ENCODE measurements around the gene ZBTB39. TPM values are rescaled to one million over a fixed set of nuclear protein-coding genes. Genes with fewer than 3 reads are reported as not detected.

The ZBTB39 gene
- total and polyA plus RNA-seq, 4 donors: 1.5 to 6.8 (median 4.3) TPM

DNA sequence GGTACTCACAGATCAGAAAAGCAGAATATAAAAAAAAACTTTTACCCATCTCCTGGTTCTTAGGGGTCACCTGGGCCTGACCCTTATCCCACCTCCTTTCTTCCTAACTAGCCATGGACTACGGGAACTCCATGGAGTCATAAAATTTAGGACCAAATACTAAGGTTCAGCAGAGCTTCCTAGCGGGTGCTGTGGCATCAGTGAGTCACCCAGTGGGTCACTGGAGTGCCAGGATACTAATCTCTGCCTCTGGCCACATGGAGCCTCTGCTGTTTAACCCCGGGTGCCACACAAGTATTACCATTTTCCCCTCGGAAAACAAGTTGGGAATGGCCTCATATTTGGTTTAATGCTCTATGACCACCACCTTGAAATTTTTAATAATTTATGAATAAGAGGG, 6.9 kb downstream of the ZBTB39 start:
- no peaks in the 10 kb centered on the region for H3K27me3 ChIP-seq (ENCODE audit: control insufficient read depth in 1 of 2, insufficient read depth in 2 of 2, low read length in 1 of 2)
- intact Hi-C loops (cut with DNase I): no loop called here
- H3K27ac ChIP-seq (ENCODE audit: low read depth in 1 of 2, low read length in 2 of 2): no peak overlapping the region
- H3K4me3 ChIP-seq (ENCODE audit: low read length in 2 of 2): no peak overlapping the region
- 76 to 77% methylated on average over 4 of the region's 4 CpGs for WGBS, 2 donors
- peaks cover 0 to 5% of the 10 kb centered on the region in 2 donors for H3K36me3 ChIP-seq (ENCODE audit: control insufficient read depth in 1 of 2, insufficient read depth in 2 of 2, low read length in 1 of 2)
- no peaks in the 10 kb centered on the region for H3K4me1 ChIP-seq (ENCODE audit: control insufficient read depth in 1 of 2, insufficient read depth in 2 of 2, low read length in 2 of 2)
- ATAC-seq (ENCODE audit: low FRiP score): no peak
- H3K9me3 ChIP-seq (ENCODE audit: control insufficient read depth, low read length): no peaks in the 10 kb centered on the region
- no peak for DNase-seq

DNA sequence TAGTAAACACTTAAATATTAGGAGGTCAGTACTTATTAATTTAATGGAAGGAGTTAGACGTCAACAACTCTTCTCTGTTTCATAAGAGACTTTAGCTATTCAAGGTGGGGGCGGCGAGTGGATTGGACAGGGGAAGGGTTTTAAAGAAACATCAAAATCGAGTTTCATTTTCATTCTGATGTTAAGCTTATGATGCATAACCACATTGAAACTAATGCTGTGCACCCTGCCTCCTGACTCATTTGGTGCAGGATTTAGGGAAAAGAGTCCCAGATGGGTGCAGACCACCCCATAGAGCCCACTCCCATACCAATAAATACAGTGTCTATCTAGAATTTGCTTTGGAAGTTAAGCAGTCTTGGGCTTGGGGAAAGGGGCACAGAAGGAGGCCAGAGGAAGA, 7.4 kb downstream of the ZBTB39 start:
- intact Hi-C loops (cut with DNase I): no loop called here
- no peaks in the 10 kb centered on the region for H3K9me3 ChIP-seq (ENCODE audit: control insufficient read depth, low read length)
- H3K27me3 ChIP-seq (ENCODE audit: control insufficient read depth in 1 of 2, insufficient read depth in 2 of 2, low read length in 1 of 2): no peaks in the 10 kb centered on the region
- no peaks in the 10 kb centered on the region for H3K4me1 ChIP-seq (ENCODE audit: control insufficient read depth in 1 of 2, insufficient read depth in 2 of 2, low read length in 2 of 2)
- peaks cover 0 to 5% of the 10 kb centered on the region in 2 donors for H3K36me3 ChIP-seq (ENCODE audit: control insufficient read depth in 1 of 2, insufficient read depth in 2 of 2, low read length in 1 of 2)
- H3K4me3 ChIP-seq (ENCODE audit: low read length in 2 of 2): no peak overlapping the region
- no peak for ATAC-seq (ENCODE audit: low FRiP score)
- no peak for DNase-seq
- H3K27ac ChIP-seq (ENCODE audit: low read depth in 1 of 2, low read length in 2 of 2): no peak overlapping the region
- 70 to 76% methylated on average over 4 of the region's 4 CpGs for WGBS, 2 donors

DNA sequence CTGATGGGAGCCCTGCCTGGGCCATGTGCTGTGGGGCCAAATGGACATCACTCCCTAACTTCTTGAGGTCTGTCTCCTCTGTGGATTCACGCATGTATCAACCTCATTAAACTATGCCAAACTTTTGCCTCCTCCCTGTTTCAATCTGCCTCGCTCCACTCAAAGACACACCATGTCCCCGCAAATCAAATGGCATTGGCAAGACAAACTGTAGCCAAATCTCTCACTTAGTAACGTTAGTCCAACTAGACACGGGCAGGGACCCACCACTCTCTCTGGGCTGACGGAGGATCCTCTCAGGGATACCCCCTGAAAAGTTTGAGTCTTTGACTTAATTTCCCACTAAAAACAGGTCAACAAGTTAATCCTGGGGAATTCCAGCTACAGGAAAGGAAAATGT, 8.0 kb downstream of the ZBTB39 start:
- intact Hi-C loops (cut with DNase I): no loop called here

DNA sequence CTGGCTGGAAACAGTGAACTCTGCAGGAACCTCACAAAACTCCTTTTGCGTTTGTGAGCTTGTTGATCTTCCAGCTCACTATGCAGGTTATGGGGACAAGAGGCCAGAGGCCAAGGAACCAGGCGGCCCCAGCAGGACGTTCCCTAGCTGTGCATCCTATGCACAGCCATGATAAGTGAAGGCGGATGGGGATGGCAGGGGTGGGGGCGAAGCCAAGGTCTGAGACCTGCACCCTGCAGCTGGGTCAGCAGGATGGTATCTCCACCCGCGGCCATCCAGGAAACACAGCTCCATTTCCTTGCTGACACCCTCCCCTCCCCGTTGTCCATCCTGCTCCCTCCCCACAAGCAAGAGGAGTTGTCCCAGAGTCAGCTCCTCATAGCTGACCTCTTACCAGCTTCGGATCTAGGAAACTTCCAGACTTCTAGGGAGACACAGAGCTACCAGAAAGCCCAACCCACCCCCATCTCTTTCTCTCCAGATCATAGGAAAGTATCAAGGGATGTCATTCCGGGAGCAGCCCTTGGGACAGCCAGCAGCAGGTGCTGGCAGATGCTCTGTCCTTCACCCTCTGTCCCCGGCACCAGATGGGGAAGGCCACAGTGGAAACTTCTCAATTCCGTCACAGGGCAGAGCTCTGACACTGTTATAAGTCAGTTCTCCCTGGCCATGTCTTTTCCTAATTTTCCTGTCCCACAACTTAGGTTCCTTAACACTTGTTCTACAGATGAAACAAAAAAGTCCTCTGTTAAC, 9.4 kb downstream of the ZBTB39 start:
- Histone ChIP-seq H3K27me3 (ENCODE audit: control insufficient read depth in 1 of 2, insufficient read depth in 2 of 2, low read length in 1 of 2) (no peaks in the 10 kb centered on the region), H3K27ac (ENCODE audit: low read depth in 1 of 2, low read length in 2 of 2) (no peak overlapping the region), H3K36me3 (ENCODE audit: control insufficient read depth in 1 of 2, insufficient read depth in 2 of 2, low read length in 1 of 2) (peaks cover 0 to 2% of the 10 kb centered on the region in 2 donors), H3K4me1 (ENCODE audit: control insufficient read depth in 1 of 2, insufficient read depth in 2 of 2, low read length in 2 of 2) (no peaks in the 10 kb centered on the region), H3K9me3 (ENCODE audit: control insufficient read depth, low read length) (no peaks in the 10 kb centered on the region), H3K4me3 (ENCODE audit: low read length in 2 of 2) (no peak overlapping the region)
- WGBS, 2 donors: 70 to 72% methylated on average over 12 of the region's 12 CpGs
- ATAC-seq (ENCODE audit: low FRiP score) (no peak), DNase-seq (no peak)
- intact Hi-C loops (cut with DNase I): no loop called here

More for the DNA sequence above, 8.0 kb downstream of the ZBTB39 start:
- ATAC-seq (ENCODE audit: low FRiP score) (no peak), DNase-seq (no peak)
- Histone ChIP-seq H3K4me3 (ENCODE audit: low read length in 2 of 2) (no peak overlapping the region), H3K4me1 (ENCODE audit: control insufficient read depth in 1 of 2, insufficient read depth in 2 of 2, low read length in 2 of 2) (no peaks in the 10 kb centered on the region), H3K27me3 (ENCODE audit: control insufficient read depth in 1 of 2, insufficient read depth in 2 of 2, low read length in 1 of 2) (no peaks in the 10 kb centered on the region), H3K9me3 (ENCODE audit: control insufficient read depth, low read length) (no peaks in the 10 kb centered on the region), H3K36me3 (ENCODE audit: control insufficient read depth in 1 of 2, insufficient read depth in 2 of 2, low read length in 1 of 2) (peaks cover 0 to 3% of the 10 kb centered on the region in 2 donors), H3K27ac (ENCODE audit: low read depth in 1 of 2, low read length in 2 of 2) (no peak overlapping the region)
- WGBS, 2 donors: 77 to 83% methylated on average over 6 of the region's 6 CpGs

DNA sequence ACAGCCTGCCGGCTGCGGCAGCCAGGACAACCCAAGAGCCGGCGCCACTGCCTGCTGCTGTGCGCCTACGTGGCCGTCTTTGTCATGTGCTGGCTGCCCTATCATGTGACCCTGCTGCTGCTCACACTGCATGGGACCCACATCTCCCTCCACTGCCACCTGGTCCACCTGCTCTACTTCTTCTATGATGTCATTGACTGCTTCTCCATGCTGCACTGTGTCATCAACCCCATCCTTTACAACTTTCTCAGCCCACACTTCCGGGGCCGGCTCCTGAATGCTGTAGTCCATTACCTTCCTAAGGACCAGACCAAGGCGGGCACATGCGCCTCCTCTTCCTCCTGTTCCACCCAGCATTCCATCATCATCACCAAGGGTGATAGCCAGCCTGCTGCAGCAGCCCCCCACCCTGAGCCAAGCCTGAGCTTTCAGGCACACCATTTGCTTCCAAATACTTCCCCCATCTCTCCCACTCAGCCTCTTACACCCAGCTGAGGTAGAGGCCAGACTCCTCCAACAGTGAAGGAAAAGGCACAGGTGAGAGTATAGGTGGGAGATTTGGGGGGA, 10.3 kb downstream of the ZBTB39 start:
- ATAC-seq (ENCODE audit: low FRiP score): no peak
- H3K9me3 ChIP-seq (ENCODE audit: control insufficient read depth, low read length): no peaks in the 10 kb centered on the region
- no peak overlapping the region for H3K27ac ChIP-seq (ENCODE audit: low read depth in 1 of 2, low read length in 2 of 2)
- no peaks in the 10 kb centered on the region for H3K4me1 ChIP-seq (ENCODE audit: control insufficient read depth in 1 of 2, insufficient read depth in 2 of 2, low read length in 2 of 2)
- no peak for DNase-seq
- H3K27me3 ChIP-seq (ENCODE audit: control insufficient read depth in 1 of 2, insufficient read depth in 2 of 2, low read length in 1 of 2): no peaks in the 10 kb centered on the region
- WGBS, 2 donors: 90 to 94% methylated on average over 11 of the region's 11 CpGs
- H3K36me3 ChIP-seq (ENCODE audit: control insufficient read depth in 1 of 2, insufficient read depth in 2 of 2, low read length in 1 of 2): peaks cover 0 to 2% of the 10 kb centered on the region in 2 donors
- H3K4me3 ChIP-seq (ENCODE audit: low read length in 2 of 2): no peak overlapping the region
- intact Hi-C loops (cut with DNase I): no loop called here

DNA sequence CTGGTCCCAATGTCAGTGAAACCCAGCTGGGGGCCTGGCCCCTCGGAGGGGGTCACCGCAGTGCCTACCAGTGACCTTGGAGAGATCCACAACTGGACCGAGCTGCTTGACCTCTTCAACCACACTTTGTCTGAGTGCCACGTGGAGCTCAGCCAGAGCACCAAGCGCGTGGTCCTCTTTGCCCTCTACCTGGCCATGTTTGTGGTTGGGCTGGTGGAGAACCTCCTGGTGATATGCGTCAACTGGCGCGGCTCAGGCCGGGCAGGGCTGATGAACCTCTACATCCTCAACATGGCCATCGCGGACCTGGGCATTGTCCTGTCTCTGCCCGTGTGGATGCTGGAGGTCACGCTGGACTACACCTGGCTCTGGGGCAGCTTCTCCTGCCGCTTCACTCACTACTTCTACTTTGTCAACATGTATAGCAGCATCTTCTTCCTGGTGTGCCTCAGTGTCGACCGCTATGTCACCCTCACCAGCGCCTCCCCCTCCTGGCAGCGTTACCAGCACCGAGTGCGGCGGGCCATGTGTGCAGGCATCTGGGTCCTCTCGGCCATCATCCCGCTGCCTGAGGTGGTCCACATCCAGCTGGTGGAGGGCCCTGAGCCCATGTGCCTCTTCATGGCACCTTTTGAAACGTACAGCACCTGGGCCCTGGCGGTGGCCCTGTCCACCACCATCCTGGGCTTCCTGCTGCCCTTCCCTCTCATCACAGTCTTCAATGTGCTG, 11.0 kb downstream of the ZBTB39 start:
- intact Hi-C loops (cut with DNase I): no loop called here
- ATAC-seq (ENCODE audit: low FRiP score): no peak

DNA sequence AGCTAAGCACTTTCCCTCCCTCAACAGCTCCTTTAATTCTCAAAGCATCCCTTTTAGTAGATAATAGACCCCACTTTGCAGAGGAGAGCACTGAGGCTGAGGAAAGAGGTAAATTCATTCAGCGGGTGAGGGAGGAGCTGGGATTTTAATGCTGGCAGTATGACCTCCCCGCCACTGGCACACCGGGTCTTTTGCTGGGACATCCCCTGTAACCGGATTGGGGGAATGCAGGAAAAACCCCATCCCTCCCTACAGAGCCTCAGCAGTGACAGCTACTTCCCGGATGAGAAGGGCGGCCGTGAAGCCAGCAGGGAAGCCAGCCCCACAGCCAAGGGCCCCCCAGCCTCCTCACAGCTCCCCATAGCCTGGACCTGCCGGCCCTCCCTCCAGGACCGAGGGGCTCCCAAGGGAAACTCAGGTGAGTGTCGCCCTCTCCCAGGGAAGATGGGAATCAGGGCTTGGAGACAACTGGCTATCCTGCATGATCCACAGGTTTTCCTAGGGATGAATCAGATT, 12.1 kb downstream of the ZBTB39 start:
- no peak for DNase-seq
- Histone ChIP-seq H3K4me3 (ENCODE audit: low read length in 2 of 2) (no peak overlapping the region), H3K27me3 (ENCODE audit: control insufficient read depth in 1 of 2, insufficient read depth in 2 of 2, low read length in 1 of 2) (no peaks in the 10 kb centered on the region), H3K36me3 (ENCODE audit: control insufficient read depth in 1 of 2, insufficient read depth in 2 of 2, low read length in 1 of 2) (peaks cover 0 to 2% of the 10 kb centered on the region in 2 donors), H3K4me1 (ENCODE audit: control insufficient read depth in 1 of 2, insufficient read depth in 2 of 2, low read length in 2 of 2) (no peaks in the 10 kb centered on the region), H3K9me3 (ENCODE audit: control insufficient read depth, low read length) (no peaks in the 10 kb centered on the region), H3K27ac (ENCODE audit: low read depth in 1 of 2, low read length in 2 of 2) (no peak overlapping the region)
- ATAC-seq (ENCODE audit: low FRiP score): no peak
- 57 to 62% methylated on average over 10 of the region's 10 CpGs for WGBS, 2 donors
- intact Hi-C loops (cut with DNase I): no loop called here

More for the DNA sequence above, 11.0 kb downstream of the ZBTB39 start:
- Histone ChIP-seq H3K9me3 (ENCODE audit: control insufficient read depth, low read length) (no peaks in the 10 kb centered on the region), H3K27me3 (ENCODE audit: control insufficient read depth in 1 of 2, insufficient read depth in 2 of 2, low read length in 1 of 2) (no peaks in the 10 kb centered on the region), H3K36me3 (ENCODE audit: control insufficient read depth in 1 of 2, insufficient read depth in 2 of 2, low read length in 1 of 2) (peaks cover 0 to 2% of the 10 kb centered on the region in 2 donors), H3K4me1 (ENCODE audit: control insufficient read depth in 1 of 2, insufficient read depth in 2 of 2, low read length in 2 of 2) (no peaks in the 10 kb centered on the region), H3K4me3 (ENCODE audit: low read length in 2 of 2) (no peak overlapping the region), H3K27ac (ENCODE audit: low read depth in 1 of 2, low read length in 2 of 2) (no peak overlapping the region)
- no peak for DNase-seq
- WGBS, 2 donors: 91 to 93% methylated on average over 26 of the region's 26 CpGs

DNA sequence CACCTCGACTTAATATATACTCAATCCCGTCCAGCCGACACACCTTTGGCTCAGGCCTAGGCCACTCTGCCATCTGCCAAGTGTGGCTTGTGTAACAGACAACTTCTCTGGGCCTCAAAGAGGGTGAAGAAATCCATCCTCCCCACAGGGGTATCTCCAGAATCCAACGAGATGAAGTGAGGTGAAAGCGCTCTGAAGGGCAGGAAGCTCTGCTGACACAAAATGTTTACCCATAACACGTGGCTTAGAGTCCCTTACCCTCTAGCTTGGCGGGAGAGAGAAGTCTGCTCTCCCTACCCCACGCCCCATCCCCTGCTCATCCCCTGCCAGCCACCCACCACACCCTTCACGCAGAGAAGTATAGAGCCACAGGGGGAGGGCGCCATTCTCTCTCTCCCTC, 13.0 kb downstream of the ZBTB39 start:
- ATAC-seq (ENCODE audit: low FRiP score): no peak

More for the DNA sequence above, 13.0 kb downstream of the ZBTB39 start:
- H3K27me3 ChIP-seq (ENCODE audit: control insufficient read depth in 1 of 2, insufficient read depth in 2 of 2, low read length in 1 of 2): no peaks in the 10 kb centered on the region
- H3K27ac ChIP-seq (ENCODE audit: low read depth in 1 of 2, low read length in 2 of 2): no peak overlapping the region
- 72 to 74% methylated on average over 10 of the region's 10 CpGs for WGBS, 2 donors
- no peaks in the 10 kb centered on the region for H3K4me1 ChIP-seq (ENCODE audit: control insufficient read depth in 1 of 2, insufficient read depth in 2 of 2, low read length in 2 of 2)
- peaks cover 0 to 2% of the 10 kb centered on the region in 2 donors for H3K36me3 ChIP-seq (ENCODE audit: control insufficient read depth in 1 of 2, insufficient read depth in 2 of 2, low read length in 1 of 2)
- intact Hi-C loops (cut with DNase I): no loop called here
- no peak overlapping the region for H3K4me3 ChIP-seq (ENCODE audit: low read length in 2 of 2)
- no peaks in the 10 kb centered on the region for H3K9me3 ChIP-seq (ENCODE audit: control insufficient read depth, low read length)
- DNase-seq: no peak
